ENCODE data around the gene TMEM119.

DNA sequence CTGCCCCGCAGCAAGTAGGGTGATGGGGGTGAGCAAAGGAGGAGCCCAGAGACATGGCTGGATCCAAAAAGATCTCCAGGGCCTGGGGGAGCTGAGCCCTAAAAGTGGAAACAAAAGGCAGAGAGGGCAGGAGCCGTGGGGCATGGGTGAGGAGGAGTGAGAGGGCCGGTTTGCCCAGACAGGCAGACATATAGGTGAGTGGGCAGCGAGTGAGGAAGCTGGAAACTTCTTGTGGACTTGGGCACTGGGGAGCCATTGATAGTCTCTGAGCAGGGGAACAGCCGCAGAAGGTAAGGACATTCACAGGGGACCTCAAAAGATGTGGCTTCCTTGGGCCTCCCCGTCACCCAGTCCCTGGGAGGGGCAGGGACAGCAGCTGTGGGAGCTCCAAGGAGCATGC is 16.8 kb upstream of the TMEM119 start:
- TF ChIP-seq CTCF (IDR thresholded peaks at IDR 0.05; ENCODE audit: poor library complexity) (no peak), EZH2phosphoT487 (IDR thresholded peaks at IDR 0.05; ENCODE audit: low read depth, severe bottlenecking, unreplicated experiment) (no peak)
